ENCODE measurements around the gene SNAP29.
A peak's percentile ranks its signal among the peaks of the same experiment; 100 is the strongest.
"Not testable (repeated sequence)": the region's sequence is repeated elsewhere in the genome, so short reads cannot be mapped to it uniquely, and the experiment has no call there.

The SNAP29 gene

GRCh38 chr22:20858615-20859416 lies at the start of gene SNAP29, which contains the start of gene PI4KA:
Gene SNAP29, plus strand, starts transcription at chr22:20859007. Its CDS starts 104 bp downstream, at chr22:20859111.
Gene PI4KA, minus strand, starts transcription at chr22:20858811. Its CDS starts 86 bp downstream, at chr22:20858725.
- peak; percentile 44 to 98 (median 94) for DNase-seq

GRCh38 chr22:20809538-20810185 lies 49.1 kb upstream of the SNAP29 start:
- no peak for DNase-seq

- no peak for DNase-seq
Observed at GRCh38 chr22:20810645-20811044, 48.2 kb upstream of the SNAP29 start.

- DNase-seq: no peak
Observed at GRCh38 chr22:20811171-20811570, 47.6 kb upstream of the SNAP29 start.

- no peak for DNase-seq
Observed at GRCh38 chr22:20811971-20812660, 46.7 kb upstream of the SNAP29 start.

- DNase-seq: no peak
Observed at GRCh38 chr22:20813056-20813455, 45.8 kb upstream of the SNAP29 start.

- DNase-seq: no peak
Observed at GRCh38 chr22:20814221-20814808, 44.5 kb upstream of the SNAP29 start.

GRCh38 chr22:20815477-20816050 lies 43.2 kb upstream of the SNAP29 start:
- DNase-seq: no peak

GRCh38 chr22:20816559-20816958 lies 42.2 kb upstream of the SNAP29 start:
- DNase-seq: peak in 16 of 56 donors; percentile 8 to 60 (median 28)

GRCh38 chr22:20818471-20818870 lies 40.3 kb upstream of the SNAP29 start:
- no peak for DNase-seq

GRCh38 chr22:20819471-20819870 lies 39.3 kb upstream of the SNAP29 start:
- DNase-seq: no peak

GRCh38 chr22:20821717-20822239 lies 37.0 kb upstream of the SNAP29 start:
- not testable (repeated sequence) for DNase-seq

GRCh38 chr22:20822240-20822639 lies 36.6 kb upstream of the SNAP29 start:
- DNase-seq: no peak

GRCh38 chr22:20823264-20823663 lies 35.5 kb upstream of the SNAP29 start:
- DNase-seq: no peak

- not testable (repeated sequence) for DNase-seq
Observed at GRCh38 chr22:20825216-20825615, 33.6 kb upstream of the SNAP29 start.

- DNase-seq: no peak
Observed at GRCh38 chr22:20825624-20826023, 33.2 kb upstream of the SNAP29 start.

- DNase-seq: not testable (repeated sequence)
Observed at GRCh38 chr22:20826373-20827152, 32.2 kb upstream of the SNAP29 start.

GRCh38 chr22:20829491-20830134 lies 29.2 kb upstream of the SNAP29 start:
- DNase-seq: no peak

- DNase-seq: no peak
Observed at GRCh38 chr22:20833225-20833665, 25.6 kb upstream of the SNAP29 start.

- no peak for DNase-seq
Observed at GRCh38 chr22:20834206-20834605, 24.6 kb upstream of the SNAP29 start.

Measured in amygdala (tissue), 56 donors.